Stimulated activated CD4-positive, alpha-beta T cell treated with anti-CD3 and anti-CD28 coated beads, Interleukin-1b, Interleukin-23, amount 100 ng/mL, for 48 hours (primary cell): ENCODE data around the gene SUN5.

ENCODE experiments used
- DNase-seq: peaks from one replicate; pipeline ENCODE4 v3.0.0-alpha.2; 2020

The SUN5 gene

DNA sequence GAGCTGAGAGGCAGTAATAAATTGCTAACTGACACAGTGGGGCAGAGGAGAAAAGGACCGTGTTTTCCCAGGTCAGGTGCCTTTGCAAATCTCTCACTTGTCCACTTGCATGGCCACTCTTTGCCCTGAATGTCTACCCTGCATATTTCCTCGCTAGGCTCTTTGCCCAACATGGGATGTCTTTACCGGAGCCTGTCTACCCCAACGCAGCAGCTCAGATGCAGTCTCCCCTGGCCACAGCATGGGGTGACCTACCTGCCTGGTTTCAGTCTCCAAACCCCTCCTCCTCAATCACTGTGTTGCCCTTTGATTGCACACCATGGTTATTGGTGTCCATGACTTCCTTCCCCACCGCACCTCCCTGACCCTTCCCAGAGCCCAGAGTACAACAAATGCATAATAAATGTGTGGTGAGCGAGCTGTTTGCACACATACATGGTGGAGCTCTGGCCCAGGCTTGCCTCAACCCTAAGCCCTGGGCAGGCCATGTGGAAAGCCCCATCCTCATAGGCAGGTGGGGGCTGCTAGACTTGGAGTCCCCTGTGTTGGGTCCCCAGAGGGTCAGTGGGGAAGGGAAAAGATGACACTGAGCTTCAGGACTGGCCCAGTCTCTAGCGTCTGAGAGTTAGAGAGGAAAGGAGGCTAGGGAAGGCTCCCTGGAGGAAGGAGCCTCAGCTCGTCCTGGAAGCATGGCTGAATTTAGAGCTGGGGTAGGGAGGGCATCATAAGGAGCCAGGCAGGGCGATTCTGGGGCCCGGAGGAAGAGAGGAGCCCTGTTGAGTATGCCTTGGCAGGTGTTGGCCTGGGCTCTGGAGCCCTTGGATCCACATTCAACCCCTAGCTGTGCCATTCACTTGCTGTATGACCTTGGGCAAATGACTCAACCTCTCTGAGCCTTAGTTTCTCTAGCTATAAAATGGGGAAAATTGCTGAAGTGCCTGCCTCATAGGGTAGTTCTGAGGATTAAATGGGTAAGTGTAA, 22.8 kb upstream of the SUN5 start:
- DNase-seq = no peak

DNA sequence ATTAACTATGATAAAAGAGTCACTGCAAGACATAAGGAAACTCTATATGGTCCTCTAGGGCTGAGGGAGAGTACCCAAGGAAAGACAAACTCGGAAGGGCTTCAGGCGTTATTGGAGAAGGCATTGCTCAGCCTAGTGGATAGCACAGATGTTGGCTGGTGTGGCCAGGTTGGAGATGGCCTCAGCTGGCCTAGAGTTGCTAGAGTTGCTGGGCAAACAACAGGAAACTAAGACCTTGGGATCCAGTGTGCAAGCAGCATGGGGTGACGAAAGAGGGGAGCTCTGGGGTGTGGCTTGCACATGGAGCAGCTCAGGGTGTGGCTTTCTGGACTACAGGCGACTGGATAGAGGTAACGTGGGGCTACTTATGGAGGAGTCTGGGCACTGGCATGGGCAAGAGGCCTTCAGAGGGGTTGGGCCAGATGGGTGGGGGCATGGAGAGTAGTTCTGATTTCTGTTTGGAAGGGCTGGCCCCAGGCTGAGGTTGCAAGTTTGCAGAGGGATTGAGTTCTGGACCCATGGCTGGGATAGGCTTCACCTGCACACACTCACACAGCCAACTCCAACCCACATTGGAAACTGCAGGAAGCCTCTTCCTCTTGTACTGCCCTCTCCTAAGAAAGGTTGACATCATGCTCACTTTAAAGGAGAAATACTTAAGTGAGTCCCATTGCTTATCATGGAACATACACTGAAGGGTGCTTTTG, 22.0 kb upstream of the SUN5 start:
- no peak for DNase-seq

DNA sequence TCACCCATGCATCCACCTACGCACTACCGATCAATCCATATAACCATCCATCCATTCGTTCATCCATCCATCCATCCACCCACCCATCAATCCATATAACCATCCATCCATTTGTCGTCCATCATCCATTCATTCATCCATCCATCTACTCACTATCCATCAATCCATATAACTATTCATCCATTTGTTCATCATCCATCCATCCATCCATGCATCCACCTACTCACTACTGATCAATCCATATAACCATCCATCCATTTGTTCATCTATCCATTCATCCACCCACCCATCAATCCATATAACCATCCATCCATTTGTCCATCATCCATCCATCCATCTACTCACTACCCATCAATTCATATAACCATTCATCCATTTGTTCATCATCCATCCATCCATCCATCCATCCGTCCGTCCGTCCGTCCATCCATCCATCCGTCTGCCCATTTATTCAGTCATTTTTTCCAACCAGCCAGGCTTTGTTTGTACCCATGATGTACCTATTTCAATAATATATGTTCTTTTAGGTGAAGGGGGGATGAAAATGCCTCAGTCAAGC, 21.2 kb upstream of the SUN5 start:
- no peak for DNase-seq

DNA sequence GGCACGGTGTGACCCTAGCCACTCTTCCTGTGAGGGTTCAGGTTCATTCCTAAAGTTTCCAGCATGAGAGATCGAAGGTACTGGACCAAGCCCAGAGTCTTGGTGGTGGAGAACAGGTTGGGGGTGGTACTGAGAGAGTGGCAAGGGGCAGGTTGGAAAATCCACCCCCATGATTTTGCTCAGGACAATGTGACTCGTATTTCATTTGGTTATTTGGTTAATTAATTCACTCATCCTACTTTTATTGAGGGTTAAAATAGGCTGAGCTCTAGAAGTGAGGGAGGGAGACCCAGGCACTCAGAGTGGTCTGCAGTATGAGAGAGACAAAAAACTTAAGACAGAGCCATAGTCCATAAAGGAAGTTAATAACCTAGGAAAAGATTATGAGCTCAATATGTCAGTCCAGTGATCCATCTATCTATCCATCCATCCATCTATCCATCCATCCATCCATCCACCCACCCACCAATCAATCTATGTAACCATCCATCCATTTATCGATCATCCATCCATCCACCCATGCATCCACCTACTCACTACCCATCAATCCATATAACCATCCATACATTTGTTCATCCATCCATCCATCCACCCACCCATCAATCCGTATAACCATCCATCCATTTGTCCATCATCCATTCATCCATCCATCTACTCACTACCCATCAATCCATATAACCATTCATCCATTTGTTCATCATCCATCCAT, 20.5 kb upstream of the SUN5 start:
- no peak for DNase-seq

DNA sequence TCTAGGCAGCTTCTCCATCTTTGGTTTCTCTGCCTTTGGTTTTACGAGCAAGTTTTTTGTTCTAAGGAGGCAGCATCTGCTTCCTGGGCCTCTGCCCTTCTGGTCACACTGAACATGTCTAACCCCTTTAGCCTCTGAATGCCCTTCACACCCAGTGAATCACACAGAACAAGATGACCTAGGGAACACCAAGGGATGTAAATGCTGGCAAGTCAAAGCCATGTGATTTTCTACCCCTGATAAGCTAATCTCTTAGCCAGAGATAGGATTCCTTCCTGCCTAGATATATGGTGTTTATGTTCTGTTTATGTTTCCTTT, 20.0 kb upstream of the SUN5 start:
- DNase-seq = no peak

DNA sequence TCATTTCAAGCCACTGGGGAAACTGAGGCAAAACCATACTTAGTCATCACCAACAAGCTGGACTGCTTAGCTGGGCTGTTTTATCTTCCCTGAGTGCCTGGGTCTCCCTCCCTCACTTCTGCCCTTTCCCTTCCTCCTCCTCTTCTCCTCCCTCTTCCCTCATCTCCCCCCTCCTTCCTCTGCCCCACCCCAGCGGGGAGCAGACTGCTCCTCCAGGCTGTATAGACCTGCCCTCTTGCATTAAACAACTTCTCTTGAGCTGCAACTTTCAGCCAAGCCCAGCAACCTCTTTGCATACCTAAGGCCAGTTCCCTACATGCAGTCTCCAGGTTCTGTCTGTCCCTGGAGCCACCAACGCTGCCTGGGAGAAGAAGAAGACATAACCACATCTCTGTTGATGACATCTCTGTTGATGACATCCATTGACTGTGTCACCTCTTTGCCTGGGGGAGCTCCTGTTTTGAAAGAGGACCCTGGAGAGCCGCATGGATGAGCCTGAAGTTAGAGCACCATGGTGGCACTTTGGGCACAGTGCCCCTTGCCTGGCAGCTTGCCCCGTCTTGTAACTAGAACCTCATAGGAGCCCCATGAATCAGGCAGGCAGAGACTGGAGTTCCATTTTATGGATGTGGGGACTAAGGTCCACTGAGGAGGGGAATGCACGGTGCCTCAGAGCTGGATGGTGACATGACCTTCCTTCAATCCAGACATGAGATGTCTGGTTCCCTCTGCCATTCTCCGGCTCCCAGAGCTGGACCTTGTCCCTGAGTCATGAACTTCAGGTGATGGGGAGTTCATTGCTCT, 19.4 kb upstream of the SUN5 start:
- DNase-seq = no peak

DNA sequence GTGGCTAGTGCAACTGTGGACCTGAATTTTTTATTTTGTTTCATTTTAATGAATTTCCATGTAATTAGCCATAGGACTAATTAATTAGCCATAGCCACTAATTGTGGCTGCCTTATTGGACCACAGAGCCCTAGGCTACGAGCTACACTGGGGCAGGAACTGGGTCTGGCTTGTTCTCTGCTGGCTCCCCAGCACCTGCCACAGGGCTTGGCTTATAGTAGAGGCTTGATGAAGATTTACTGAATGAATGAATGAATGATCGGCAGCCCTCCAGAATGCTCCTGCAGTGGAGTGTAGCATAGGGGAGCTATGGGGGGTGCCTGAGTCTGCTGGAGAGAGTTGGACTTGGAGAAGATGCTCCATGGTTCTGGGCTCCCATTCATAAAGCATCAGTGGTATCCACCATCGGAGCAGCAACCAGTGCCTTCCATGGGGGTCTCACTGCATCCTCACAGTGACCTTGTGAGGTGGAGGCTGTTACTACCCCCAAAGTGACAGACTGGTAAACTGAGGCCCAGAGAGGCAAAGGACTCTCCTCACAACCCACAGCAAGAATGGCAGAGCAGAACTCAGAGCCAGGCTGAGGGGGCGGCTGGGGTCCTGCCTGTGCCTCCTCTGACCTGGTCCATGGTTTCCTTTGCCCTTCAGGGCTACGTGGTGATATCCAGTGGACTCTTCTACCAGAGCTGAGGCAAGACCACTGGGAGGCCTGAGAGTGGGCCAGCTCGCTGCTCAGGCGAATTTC, 18.6 kb upstream of the SUN5 start:
- DNase-seq = no peak

DNA sequence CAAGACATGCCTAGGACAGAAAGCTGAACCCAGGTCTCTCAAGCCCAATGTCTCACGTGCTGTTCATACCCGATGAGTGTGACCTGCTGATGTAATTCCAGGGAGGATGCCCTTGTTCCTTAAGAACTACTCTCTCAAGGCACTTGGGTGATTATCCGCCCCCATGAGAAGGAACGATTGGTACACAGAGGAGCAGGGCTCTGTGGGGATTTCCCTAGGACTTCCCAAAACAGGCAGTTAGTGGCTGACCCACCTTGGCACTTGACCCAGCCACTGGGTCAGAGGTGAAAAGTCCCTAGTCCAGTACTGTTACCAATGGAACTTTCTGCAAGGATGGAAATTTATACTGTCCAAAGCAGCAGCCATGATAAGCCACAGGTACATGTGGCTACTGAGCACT, 18.1 kb upstream of the SUN5 start:
- no peak for DNase-seq

DNA sequence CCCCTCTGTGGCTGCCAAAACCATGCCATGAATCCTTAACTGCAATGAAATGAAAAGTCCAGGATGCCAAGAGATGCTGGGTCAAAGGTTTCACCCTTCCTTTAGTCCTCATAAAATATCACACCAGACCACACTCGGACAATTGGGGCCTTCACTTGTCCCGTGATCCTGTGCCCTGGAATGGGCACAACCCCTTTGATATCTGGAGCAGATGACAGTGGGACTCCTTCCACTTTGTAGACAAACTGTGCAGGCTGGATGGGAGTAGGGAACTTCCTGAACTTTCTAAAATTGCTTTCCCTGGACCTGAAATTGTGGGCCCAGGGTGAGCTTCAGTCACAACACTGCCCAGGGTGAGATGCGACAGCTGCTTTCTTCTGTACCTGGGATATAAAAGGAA, 17.6 kb upstream of the SUN5 start:
- no peak for DNase-seq

DNA sequence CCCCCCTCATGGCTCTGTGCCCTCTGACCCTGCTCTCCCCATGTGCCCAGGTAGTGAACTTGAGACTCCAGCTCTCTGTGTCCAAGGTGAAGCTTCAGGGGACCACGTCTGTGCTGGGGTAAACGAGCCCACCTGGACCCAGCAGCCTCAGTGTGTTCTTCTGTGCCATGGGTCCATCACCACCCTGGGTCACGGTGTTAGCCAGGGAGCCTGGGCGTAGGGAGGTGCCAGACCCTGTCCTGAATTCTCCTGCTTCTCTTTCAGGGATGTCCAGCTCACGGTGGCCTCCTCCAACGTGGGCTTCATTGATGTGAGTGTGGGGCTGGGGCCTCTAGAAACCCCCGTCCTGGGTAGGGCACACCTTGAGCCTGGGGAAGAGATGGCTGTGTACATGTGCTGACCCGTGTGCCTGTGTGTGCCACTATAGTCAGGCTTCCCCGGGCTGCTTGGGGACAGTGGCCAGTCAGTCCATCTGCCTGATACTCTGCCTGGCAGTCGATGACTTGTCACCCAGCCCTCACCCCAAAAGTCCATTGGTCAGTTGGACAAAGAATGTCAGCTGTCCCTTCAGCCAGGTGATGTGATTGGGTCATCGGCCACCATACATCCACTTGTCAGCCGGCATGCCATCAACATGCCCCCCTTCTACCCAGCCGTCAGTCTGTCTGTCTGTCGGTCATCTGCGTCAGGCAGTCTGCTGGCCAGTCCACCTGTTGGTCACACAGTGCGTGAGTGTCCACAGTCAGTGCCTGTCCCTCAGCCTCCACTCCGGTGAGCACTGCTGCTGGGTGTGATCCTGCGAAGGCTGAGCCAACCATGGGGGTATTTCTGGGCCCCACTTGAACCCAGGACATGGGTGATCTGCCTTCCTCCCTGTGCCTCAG, 16.3 kb upstream of the SUN5 start:
- DNase-seq = no peak

DNA sequence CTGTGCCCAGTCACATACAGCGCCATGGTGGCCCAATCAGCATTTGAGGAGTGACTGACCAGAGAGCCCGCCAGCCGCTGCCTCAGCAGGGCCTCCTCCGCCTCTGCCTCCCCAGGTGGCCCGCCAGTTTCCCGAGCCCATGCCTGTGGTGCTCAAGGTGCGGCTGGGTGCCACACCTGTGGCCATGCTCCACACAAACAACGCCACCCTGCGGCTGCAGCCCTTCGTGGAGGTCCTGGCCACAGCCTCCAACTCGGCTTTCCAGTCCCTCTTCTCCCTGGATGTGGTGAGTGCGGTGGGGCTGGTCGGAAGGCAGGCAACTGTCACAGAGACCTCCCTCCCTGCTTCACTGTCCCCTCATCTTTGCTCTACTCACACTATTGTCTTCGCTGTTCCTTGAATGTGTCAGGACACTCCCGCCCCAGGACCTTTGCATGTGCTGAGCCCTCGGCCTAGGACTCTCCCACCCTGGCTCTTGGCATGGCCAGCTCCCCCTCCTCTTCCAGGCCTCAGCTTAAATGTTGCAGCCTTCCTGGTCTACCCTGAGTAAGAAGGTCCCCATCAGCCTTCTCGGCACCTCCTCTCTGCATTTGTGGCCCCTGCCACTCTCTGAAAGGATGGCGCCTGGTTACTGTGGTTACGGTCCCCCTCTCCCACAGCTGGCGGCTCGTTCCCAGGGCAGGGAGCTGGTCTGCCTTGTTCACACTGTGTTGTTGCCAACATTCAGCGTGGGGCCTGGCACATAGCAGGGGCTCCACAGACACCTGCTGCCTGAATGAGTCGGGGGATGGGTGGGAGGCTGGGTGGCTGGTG, 15.4 kb upstream of the SUN5 start:
- no peak for DNase-seq

DNA sequence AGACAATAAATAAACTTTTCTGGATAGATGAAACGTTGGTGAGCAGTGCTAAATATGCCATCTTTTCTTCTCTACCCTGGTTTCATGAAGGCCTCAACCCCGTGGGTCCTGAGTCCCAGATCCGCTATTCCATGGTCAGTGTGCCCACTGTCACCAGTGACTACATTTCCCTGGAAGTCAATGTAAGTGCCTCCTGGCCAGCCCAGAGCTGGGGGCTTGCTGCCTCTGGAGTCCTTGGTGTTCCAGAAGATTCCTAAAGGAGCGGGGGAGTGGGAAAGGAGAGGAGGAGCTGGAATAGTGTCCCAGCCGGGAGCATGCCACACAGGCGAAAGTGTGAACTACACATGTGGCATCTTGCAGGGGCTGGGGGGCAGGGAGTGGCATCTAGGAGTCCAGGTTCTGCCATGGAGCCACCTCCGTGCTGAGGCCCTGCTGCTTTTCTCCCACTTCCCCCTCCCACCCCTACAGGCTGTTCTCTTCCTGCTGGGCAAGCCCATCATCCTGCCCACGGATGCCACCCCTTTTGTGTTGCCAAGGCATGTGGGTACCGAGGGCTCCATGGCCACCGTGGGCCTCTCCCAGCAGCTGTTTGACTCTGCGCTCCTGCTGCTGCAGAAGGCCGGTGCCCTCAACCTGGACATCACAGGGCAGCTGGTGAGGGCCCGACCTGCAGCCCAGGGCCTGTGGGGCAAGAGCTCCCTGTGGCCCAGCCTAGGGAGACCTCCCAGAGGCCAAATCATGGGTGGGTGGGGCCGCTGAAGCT, 14.1 kb upstream of the SUN5 start:
- DNase-seq = no peak

DNA sequence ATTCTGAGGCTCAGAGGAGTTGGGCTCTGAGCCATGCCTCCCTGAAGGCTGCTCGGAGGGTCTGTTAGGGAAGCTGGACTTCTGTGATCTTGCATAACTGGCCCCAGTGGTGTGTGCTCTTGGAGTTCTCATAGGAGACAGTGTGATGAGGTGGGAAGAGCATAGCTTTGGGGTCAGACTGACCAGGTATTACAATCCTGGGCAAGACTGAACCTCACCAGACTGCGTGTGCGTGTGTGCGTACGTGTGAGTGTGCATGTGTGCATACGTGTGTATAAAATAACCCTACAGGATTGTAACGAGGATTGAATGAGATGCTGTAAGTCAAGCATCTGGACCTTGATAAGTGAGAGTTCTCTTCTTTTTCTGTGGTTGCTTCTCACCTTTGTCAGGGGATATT, 13.3 kb upstream of the SUN5 start:
- no peak for DNase-seq

DNA sequence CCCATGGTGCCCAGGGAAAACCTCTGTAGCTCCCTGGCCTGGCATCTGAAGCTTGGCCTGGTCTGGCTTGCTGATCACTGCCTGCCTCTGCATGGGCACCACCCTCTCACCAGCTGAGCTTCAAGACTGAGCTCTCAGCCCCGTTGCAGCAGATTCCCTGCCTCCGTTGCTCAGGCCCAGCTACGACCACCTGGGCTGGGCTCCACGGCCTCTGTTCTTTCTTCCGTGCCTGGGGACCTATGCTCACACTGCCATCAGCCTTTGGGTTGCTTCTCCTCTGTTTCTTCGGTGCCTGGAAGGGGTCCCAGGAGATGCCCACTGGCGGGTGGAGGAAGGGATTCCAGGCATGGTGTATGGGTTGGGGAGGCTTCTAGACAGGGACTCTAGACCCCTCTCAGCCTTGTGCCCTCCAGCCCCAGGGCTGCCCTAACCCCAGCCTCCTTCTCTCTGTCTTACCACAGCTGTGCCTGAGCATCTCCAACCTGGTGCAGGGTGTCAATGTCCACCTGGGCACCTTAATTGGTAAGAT, 12.4 kb upstream of the SUN5 start:
- DNase-seq = no peak

DNA sequence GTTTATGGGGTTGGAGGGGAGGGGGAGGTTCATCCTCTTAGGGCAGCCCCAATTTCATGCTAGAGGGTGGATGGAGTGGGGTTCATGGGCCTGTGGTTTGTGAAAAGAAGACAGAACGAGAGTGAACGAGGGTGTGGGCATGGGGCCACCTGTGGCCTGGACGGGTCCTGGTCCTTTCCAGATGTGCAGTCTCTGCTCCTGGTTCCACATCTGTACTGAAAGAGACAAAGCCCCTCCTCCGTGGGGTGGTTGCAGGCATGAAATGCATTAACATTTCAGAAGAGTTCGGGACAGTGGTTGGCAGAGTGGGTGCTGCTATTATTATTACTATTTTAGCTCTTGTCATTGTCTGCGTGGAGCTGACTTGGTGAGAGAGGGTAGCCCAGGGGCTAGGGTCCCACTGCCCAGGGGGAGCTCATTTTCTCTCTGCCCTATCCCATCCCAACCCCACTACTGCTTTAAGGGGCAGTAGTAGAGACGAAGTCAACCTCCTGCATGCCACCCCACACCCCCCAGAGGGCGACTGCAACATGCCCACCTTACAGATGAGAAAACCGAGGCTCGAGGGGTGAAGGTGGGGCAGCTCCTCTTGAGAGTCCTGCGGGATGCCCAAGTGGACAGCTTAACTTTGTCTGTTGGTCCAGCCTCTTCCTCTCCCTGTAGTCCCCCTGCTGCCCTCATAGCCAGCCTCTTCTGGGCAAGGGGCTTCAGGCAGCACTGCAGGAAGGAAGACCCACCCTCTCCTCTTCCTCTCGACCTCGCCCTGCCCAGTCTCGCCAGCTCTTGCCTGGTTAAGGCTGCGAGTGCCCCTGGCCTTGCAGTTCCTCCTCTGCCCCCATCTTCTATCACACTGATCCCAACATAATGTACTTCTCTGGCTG, 11.7 kb upstream of the SUN5 start:
- no peak for DNase-seq

DNA sequence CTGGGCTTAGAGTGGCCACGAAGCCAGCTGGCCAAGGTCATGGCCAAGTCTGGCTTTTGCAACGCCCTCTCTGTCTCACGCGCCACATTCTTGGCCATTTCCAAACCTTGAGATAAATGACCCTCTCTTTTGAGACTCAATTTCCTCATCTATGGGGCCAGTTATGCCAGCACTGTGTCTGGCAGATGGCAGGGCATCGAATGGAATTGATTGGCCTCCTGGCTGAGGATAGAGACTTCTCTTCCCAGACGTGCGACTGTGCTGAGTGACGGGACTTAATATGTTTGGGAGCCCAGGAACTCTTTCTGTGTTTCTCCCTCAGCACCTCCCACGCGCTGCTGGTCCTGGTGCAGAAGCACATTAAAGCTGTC, 10.9 kb upstream of the SUN5 start:
- no peak for DNase-seq

DNA sequence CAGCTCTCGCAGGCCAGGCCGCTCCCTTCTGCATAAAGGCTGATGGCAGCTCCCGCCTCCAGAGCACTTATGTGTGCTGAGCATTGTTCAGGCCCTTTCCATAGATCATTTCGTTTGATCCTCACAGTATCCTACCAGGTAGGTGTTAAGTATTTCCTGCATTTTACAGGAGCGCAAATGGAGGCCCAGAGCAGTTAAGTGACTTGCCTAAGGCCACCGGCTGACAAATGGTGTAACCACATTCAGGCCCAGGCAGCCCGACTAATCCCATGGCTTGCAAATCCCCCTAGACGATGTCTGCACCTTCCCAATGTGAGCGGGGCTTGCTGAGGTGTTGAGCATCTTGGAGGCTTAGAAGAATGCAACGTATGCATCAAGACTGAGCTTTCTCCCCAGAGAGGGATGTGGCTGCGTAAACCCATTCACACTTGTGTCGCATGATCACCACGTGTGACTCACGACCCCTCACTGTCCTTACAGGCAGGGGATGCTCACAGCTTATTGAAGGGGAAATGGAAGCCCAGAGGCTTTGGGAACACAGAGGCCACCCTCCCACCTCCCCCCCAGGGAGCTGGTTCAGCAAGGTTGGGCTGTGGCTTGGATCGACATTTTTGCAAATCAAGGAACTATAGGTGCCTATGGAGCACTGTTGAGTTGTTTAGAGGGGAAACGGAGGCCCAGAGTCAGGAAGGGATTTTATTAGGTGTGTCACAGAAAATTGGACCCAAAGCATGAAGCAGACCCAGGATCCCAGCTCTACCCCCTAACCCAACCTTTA, 10.3 kb upstream of the SUN5 start:
- DNase-seq = no peak
